HG03025 (cell line): Measurements from ENCODE around the gene TGM5.

Experiments used
- ATAC-seq: cut with Tn5 transposase; IDR thresholded peaks from one replicate; pipeline ENCODE4 v1.9.1; 2021; ENCODE audit warnings: mild to moderate bottlenecking, moderate library complexity; ENCODE audit not compliant: unreplicated experiment, low FRiP score

The TGM5 gene

DNA sequence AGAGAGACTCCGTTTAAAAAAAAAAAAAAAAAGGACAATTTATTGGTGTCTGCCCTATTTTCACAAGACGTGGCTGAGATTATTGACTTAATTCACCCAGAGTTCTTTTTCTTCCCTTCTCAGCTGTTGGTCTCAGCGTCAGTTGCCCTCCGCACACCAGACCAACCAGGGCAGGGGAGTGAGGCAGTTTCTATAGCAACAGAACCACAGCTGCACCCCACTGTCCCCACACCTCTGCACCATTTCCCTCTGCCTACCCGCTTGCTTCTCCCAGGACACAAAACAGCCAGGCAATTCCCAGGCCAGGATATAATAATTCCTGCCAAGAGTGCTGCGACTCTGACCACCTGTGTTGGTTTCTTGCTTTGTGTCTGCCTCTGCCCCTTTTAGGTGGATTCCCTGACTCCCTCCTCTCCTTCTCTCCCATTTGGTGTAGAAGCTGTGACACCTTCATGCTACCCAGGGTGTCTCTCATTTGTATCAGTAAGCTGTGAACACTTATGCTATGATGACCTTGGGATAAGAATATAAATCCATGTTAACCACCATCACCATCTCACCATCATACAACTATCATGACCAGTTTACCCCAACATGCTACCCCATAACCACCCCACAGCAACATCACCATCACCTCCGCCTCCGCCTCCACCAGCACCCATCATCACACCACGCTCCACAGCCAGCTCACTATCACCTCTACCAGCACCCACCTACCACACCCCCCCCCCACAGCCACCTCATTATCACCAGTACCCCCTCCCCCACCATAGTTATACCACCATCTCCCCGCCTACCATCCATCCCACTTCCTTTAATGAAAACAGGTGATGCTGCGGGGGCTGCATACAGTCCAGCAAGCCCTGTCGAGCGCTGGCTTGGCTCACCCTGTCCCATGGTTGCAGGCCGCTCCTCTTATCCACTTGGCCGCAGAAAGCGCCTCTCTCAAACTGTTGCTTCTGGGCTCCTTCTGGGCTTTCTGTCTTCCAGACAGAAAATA lies 46.5 kb downstream of the TGM5 start:
- ATAC-seq = no peak

DNA sequence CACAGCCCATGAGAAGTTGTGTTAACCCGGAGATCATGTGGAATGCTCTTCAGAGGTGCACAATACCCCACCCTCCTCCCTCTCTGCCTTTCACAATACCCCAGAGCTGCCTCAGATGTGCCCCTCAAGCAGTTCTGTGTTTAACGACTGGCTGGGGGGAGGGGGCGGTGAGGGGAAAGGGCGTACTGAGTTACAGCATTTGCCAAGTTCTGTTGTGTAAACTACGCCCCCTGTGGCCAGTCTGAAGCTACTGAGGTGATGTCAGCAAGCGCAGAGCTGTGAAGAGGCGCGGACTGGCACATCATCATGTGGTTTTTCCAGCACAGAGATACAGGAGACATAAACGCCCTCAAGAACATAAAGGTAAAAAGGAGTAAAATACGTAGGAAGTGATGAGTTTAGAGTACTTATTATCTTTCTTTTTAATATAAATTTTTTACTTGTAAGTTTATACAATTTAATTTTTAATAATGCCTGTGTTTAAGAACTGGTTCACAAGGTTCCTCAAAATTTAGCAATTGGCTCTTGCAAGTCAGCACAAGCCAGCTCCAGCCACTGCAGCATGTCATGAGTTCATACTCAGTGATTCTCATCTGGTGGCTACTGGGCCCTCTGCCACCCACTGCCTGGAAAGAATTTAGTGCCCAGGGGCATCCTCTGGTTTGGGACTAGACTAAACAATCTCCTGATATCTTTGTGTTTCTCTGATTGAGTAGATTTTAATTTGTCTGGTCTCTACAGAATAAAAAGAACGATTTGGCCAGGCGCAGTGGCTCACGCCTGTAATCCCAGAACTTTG lies 47.6 kb downstream of the TGM5 start:
- no peak for ATAC-seq

DNA sequence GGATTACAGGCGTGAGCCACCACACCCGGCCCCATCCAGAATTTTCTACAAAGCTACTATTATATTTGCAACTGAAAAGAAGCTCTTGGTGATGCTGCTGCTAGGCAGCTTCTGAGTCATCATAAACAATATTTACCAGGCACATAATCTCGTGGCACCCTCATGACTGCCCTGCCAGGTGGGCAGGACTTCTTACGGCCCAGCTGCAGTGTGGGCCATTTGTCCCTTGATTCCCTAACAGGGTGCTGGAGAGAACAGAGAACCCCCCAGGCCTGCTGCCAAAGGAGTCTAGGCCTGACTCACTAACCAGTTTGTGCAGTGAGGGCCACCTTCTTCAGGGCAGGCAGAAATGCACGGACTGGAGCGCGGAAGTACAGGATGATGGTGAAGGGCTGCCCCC lies 50.8 kb downstream of the TGM5 start:
- ATAC-seq = no peak

DNA sequence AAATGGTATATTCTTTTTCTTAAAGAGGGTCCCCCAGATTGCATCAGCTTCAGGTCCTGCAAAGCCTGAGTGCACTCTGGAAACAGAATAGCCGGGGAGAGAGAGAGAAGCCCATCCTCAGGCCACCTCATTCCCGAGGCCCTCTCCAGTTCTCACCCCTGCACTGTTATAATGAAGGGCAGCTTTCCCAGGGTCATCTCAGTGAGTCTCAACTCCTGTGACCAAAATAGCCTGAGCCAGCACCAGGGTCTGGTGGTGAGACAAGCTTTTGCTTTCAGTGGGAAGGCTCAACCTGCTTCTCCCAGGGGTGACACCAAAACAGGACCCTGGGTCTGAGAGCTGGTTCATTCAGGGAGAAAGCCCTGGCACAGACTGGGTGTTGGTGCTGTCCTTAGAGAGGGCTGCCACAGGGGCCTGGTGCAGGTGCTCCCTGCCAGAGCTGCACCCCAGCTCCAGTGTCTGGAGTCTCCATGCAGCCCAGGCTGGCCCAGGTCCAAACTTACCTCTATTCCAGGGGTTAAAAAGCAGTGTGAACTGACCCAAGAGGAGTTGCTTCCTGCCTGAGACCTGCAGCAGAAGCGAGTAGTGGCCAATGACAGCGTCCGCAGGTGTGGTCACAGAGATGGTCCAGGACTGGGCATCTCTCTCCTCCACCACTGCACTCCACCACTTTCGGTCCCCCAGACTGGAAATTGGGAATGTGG lies 52.0 kb downstream of the TGM5 start:
- ATAC-seq = no peak

DNA sequence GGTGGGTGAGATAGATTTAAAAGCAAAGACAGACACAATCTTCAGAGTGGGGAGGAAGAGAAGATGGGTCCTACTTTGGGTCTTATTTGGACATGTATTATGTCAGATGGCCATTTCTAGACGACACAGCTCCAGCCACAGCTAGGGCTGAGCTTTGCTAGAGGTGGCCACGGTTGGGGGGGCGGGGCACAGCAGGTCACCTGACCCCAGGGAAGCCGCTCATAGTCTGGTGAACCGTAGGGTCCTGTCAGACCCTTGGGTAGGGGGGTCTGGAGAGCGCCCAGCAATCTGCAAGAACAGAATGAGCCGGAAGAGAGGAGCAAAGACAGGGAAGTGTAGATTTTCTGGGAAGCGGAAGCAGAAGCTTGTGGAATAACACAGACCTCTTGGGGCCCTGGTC lies 52.6 kb downstream of the TGM5 start:
- ATAC-seq = no peak

DNA sequence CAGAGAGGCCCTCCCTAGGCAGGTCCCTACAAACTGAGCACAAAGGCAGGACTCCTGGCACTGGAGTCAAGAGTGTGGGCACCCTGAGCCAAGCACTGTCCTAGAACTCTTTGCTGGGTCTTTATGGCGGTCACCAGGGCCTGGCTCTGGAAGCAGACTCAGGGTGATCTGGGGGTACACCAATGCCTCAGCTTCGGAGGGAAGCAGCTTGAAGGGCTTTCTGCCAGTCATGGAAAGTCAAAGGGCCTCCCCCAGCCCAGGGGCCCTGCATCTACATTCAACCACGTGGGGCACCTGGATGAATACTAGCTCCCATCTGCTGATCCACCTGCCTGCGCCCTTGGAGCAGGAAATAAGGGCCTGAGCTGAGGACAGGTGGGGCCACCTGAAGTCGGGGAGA lies 53.3 kb downstream of the TGM5 start:
- no peak for ATAC-seq

DNA sequence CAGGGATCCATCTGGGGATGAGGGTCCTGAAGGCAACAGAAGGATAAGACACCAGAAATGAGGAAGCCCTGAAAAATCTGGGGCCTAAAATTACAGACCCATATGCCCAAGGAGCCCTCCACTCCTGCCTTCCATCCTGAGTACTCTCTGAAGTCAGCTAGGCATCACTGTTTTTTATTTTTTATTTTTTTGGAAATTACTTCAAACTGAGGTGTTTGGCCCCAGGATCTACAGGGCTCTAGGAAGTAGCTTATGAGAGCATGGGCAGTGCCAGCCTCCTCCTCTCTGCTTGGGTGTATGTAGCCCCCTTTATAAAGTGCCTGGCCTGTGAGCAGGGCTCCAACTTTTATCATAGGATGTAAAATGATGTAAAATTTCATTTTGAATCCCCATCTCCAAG lies 53.8 kb downstream of the TGM5 start:
- no peak for ATAC-seq

DNA sequence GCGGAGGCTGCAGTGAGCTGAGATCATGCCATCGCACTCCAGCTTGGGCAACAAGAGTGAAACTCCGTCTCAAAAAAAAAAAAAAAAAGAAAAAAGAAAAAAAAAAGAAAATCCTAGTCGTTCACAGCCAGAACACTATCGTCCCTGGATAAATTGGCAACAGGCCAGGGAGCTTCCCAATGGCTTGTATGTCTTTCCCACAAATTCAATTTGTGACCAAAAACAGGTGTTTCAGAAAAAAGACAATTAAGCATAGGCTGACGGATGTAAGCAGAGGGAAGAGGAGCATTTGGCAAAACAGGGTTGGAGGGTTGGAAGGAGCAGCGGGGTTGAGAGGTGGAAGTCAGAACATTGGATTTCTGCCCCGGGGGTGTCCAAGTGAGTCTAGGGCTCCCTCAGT lies 54.4 kb downstream of the TGM5 start:
- ATAC-seq = no peak

DNA sequence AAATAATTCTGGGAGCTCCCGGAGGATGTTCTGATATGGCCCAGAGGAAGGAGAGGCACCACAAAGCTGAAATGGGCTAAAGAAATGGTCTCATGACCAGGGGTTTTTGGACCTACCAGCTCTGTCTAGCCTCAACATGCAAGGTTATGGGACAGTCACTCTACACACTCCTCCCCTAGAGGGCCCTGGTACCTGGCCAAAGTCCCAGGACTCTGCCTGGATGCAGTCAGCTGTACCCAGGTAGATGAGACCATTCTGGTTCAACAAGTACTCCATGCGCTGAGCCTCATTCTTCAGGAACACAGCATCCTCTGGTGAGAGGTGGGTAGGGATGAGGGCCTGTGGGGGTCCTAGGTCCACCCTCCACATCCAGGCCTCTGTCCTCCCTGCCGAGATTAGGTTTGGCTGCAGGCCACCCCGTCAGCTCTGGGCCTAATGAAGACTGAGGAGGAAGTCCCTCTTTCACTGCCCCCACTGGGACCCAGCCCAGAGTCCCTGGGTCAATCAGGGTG lies 55.4 kb downstream of the TGM5 start:
- ATAC-seq = no peak

DNA sequence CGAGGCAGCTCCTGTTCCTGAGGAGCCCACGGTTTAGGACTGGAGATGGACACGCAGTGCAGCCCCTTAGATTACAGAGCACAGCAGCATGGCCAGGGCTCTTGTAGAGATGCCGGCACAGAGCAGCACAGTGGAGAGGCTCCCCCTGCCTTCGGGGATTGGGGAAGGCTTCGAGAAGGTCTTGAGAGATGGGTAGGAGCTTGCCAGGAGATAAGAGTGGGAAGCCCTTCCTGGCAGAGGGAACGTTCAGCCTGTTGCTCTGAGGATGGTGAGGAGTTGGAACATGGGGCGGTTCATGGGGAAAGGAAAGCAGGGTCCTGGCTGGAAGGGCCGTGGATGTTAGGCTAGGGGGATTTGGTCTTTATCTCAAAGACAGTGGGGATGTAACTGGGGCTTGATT lies 55.9 kb downstream of the TGM5 start:
- ATAC-seq = no peak

DNA sequence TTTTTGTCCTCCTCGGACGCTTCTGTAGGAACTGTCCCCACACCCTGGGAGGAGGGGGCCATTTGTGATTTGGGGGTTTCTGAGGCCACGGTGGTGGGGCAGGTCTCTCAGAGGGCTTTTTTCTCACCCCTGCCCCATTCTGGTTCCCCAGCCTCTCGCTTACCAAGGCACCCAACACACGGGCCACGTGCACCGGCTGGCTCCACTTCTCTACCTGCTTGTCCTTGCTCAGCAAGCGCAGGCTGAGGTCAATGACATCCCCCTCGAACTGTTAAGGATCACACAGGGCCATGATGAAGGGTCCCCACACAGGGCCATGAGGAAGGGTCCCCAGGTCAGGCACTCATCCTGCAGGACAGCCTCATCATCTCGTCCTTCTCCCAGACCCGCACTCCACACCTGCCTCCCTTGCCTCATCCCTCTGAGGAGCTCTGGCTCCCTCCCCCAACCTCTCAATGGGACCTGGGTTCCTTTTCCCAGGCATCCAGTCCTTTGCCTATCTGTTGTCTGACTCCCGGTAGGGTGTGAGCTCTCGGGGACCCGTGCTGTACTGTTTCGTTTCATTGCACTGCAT lies 56.5 kb downstream of the TGM5 start:
- no peak for ATAC-seq

DNA sequence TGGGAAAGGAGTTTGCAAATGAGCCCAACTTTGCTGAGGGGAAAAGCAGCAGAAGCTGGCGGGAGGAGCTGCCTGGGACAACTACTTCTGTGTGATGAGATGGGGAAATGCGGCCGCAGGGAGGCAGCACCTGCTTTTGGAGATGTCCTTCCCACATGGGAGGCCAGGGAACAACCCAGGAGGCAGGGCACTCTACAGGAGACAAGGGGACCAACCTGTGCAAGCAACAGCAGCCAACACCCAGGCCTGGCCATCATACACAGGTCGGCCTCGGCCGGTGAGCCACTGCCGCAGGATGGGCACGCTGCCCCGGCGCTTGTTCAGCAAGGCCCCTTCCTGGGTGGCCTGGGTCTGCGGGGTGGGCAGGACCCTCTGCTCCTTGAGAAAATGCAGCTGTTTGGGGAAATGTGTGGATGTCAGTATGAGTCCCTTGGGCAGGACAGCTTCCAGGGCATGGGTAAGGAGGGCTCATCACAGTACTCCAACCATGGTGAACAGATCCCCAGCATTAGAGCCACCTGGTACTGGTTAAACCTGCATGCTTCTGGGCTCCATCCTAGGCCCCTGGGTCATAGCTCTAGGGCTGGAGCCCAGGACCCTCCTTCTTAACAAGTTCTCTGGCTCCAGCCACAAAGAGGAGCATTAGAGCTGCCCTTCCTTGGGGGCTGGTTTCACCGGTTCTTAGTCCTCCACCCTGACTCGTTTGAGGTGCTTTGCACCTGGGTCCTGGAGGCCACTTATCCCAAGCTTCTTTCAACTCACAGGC lies 57.5 kb downstream of the TGM5 start:
- no peak for ATAC-seq

DNA sequence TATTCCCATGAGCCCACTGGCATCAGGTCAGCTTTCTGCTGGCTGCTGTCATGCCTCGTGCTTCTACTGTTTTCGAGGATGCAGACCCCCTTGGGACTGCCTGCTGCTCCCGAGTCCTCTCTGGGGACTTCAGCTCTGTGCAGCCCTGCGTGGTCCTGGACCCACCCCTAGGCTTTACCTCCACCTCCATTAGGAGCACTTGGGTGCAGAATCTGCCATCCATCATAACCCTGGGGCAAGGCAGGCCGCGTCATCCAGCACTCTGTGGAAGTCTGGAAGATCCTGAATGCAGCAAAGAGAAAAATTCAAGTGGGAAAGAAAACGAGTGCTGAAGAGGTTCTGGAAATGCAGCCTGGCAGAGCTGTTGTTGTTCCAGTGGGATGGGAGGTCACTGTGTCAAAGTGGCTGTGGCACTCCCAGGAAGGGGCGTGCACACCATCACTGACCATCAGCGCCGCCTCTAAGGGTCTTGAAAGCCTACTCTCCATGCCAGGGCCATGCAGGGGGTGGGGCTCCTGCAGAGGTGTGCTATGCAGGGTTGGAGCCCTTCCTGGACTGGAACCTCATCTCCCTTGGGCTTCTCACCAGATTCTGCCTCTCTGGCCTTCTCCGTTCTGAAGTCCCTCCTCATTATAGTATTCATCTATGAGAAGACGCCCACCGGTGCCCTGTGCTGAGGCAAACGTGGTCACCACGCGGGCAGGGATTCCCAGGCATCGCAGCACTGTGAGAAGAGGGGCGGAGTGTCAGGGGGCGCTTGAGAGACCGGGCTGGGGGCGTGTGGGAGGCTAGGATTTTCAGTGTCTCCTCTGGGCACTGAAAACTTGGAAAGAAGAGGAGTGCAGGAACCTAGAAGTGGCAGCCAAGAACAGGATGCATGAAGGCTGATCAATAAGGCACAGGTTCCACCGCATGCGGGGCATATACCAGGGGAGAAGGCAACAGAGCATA lies 58.4 kb downstream of the TGM5 start:
- ATAC-seq = no peak

DNA sequence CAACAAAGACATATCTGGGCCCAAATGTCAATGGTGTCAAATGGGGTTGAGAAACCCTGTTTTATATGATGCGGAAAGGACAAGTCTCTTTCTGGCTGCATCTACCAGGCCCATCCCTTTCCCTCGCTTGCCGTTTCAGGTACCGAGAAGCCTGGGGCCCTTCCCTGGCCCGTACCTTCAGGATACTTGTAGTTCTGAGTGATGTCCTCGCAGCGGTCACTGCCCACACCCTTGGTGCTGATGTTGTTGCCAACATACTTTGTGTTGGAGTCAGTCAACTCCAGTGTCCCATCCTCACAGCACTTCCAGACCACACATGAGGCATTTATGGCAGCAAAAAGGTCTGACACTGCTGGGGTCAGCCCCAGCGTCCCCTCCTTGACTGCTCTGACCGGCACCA lies 59.7 kb downstream of the TGM5 start:
- ATAC-seq = no peak

DNA sequence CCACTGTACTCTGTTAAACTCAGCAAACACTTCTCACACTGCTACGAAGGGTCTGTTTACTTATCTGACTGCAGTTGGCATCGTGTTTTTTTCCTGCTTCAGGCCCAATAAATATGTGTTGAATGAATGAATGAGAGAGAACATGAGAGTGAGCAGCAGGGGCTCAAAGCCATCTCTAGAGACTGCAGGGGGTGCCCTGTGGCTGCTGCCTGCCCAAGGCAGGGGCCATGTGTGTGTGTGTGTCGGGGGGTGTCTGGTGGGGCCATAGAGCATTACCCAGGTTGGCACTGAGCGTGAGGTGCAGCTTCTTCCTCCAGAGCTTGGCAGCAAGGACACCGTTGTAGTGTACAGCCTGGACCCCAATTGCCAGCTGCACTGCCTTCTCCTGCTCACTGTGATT lies 60.7 kb downstream of the TGM5 start:
- ATAC-seq = no peak

DNA sequence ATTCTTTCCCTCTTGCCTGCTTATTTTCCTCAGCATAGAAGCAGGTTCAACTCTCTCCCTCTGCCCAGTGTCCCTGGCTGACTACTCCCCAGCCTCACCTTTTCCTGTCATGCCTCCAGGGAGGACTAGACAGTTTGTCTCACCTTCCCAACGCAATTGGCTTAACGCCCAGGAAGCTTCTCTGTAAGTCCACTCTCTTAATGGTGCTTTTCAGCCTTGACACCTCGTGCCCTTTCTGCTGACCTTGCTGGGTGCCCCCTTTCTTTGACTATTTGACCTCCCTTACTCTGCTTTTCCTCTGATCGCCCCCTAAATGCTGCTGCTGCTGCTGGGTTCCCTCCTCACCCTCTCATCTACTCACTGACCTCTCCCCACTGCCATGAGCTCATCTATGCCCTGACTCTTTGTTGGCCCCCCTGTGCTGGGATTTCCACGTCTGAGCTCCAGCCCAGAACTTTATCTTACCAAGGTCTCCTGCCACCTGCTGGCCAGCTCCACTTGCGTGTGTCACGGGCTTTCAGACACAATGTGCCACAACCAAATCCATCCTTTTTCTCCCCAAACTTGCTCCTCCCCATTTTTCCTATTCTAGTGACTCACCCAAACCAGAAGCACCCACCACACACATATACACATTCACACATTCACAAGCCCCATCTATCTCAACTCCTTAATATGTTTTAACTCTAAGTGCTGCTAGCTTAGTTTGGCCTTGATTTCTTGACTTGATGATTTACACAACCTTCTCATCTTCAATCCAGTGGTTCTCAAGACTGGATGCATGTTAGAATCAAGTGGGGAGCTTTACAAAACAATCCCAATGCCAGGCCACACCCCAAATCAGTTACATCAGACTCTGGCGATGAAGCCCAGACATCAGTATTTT lies 62.5 kb downstream of the TGM5 start:
- no peak for ATAC-seq

DNA sequence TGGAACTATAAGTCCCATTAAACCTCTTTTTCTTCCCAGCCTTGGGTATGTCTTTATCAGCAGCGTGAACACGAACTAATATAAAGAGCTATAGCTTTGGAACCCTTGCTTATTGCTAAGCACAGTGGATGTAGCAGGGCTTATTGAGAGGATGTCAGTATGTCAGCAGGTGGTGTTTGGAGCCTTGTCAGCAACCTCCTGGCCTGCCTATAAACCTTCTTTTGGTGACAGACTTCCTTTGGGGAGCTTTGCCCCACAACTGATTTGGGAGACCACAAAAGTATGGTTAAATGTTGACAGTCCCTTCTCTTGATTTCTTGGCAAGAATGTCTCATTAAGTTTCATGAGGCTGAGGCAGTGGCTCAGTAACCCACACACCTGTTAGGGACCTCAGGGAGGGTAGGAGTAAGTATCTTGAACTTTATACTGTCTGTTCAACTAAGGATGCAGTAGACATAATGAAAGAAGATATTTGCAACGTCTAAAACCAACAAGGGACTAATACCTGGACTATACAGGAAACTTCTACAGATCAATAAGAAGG lies 66.7 kb downstream of the TGM5 start:
- no peak for ATAC-seq
